Liver (tissue), 3 donors: ENCODE measurements around the gene RAX2.

Experiments
- CTCF ChIP-seq: fragments of 150-350 bp; IDR thresholded peaks from 2 replicates; pipeline ENCODE4 v1.5.1; 2017; ENCODE audit warnings: improper control_type of control experiment, low read depth, low read length; ENCODE audit not compliant: missing input control
- EGR1 ChIP-seq, 2 donors: IDR thresholded peaks; 2 replicates each; pipeline ENCODE4 v1.6.1; 2016 to 2018; ENCODE audit warnings: antibody characterized with exemption in 2 of 2, low read depth in 2 of 2
- GABPA ChIP-seq, 2 donors: IDR thresholded peaks in 1 of 2; conservative IDR thresholded peaks in 1 of 2; 2 replicates each; pipeline ENCODE4 v1.6.1; 2016; ENCODE audit warnings: antibody characterized with exemption in 2 of 2, mild to moderate bottlenecking in 1 of 2, moderate library complexity in 1 of 2
- HNF4A ChIP-seq, 2 donors: conservative IDR thresholded peaks; 2 replicates each; pipeline ENCODE4 v1.6.1; 2016; ENCODE audit warnings: antibody characterized with exemption in 2 of 2, mild to moderate bottlenecking in 2 of 2
- JUND ChIP-seq, 2 donors: IDR thresholded peaks; 2 replicates each; pipeline ENCODE4 v1.6.1; 2016; ENCODE audit warnings: antibody characterized with exemption in 2 of 2
- MAX ChIP-seq: IDR thresholded peaks from 2 replicates; pipeline ENCODE4 v1.6.1; 2016; ENCODE audit warnings: antibody characterized with exemption
- REST ChIP-seq: IDR thresholded peaks from 2 replicates; pipeline ENCODE4 v1.6.1; 2016; ENCODE audit warnings: antibody characterized with exemption, mild to moderate bottlenecking
- RXRA ChIP-seq, 2 donors: IDR thresholded peaks; 2 replicates each; pipeline ENCODE4 v1.6.1; 2017 to 2018; ENCODE audit warnings: antibody characterized with exemption in 2 of 2, mild to moderate bottlenecking in 1 of 2
- SP1 ChIP-seq: IDR thresholded peaks from 2 replicates; pipeline ENCODE4 v1.6.1; 2018; ENCODE audit warnings: antibody characterized with exemption, mild to moderate bottlenecking
- TAF1 ChIP-seq: conservative IDR thresholded peaks from 2 replicates; pipeline ENCODE4 v1.6.1; 2016; ENCODE audit warnings: antibody characterized with exemption, mild to moderate bottlenecking
- YY1 ChIP-seq: IDR thresholded peaks from 2 replicates; pipeline ENCODE4 v1.6.1; 2016; ENCODE audit warnings: antibody characterized with exemption, mild to moderate bottlenecking
- ZBTB33 ChIP-seq: IDR thresholded peaks from 2 replicates; pipeline ENCODE4 v1.6.1; 2016; ENCODE audit warnings: antibody characterized with exemption
- donor health status: healthy.
- donor health status: healthy.

GRCh38 chr19:3781603-3782002, 9.6 kb upstream of the RAX2 start:
- TF ChIP-seq CTCF (no peak), REST (no peak), HNF4A (conservative IDR thresholded peaks at IDR 0.05) (no peak), GABPA (IDR thresholded peaks at IDR 0.05 in 1 of 2, conservative IDR thresholded peaks at IDR 0.05 in 1 of 2) (no peak), SP1 (no peak), TAF1 (no peak), EGR1 (IDR thresholded peaks at IDR 0.05; ENCODE audit: low read depth in 2 of 2) (no peak), ZBTB33 (no peak), MAX (no peak), YY1 (no peak), RXRA (IDR thresholded peaks at IDR 0.05) (no peak), JUND (IDR thresholded peaks at IDR 0.05) (no peak)
